Thyroid gland (tissue), 4 donors: Measurements from ENCODE around the gene SLC25A29.

Experiments used
- CTCF ChIP-seq, 6 experiments: fragments of 200-600 bp in 3 of 6; fragments of 450-650 bp in 3 of 6; sonication (generic) in 3 of 6; IDR thresholded peaks; one replicate each; pipeline ENCODE4 v1.5.1; 2016 to 2019; ENCODE audit warnings: antibody characterized with exemption in 6 of 6, mild to moderate bottlenecking in 2 of 6, inconsistent platforms in 1 of 6, moderate library complexity in 1 of 6
- POLR2A ChIP-seq, 2 donors: fragments of 450-650 bp; IDR thresholded peaks; one replicate each; pipeline ENCODE4 v1.6.1; 2017; ENCODE audit warnings: antibody characterized with exemption in 2 of 2, mild to moderate bottlenecking in 2 of 2, moderate library complexity in 1 of 2

GRCh38 chr14:100246809-100247428 lies 59.3 kb downstream of the SLC25A29 start:
- TF ChIP-seq POLR2A (IDR thresholded peaks at IDR 0.05), result no peak
- peak in 4 of 6 experiments; percentile 29 to 63 (median 55) for TF ChIP-seq CTCF (IDR thresholded peaks at IDR 0.05)
